GM21423 (cell line): ENCODE data around the gene WTAP.
"Not testable (repeated sequence)": the region's sequence is repeated elsewhere in the genome, so short reads cannot be mapped to it uniquely, and the experiment has no call there.

Source experiments
- ATAC-seq: cut with Tn5 transposase; IDR thresholded peaks from one replicate; pipeline ENCODE4 v1.9.1; 2021; ENCODE audit warnings: mild to moderate bottlenecking, moderate library complexity; ENCODE audit not compliant: unreplicated experiment

WTAP gene

DNA sequence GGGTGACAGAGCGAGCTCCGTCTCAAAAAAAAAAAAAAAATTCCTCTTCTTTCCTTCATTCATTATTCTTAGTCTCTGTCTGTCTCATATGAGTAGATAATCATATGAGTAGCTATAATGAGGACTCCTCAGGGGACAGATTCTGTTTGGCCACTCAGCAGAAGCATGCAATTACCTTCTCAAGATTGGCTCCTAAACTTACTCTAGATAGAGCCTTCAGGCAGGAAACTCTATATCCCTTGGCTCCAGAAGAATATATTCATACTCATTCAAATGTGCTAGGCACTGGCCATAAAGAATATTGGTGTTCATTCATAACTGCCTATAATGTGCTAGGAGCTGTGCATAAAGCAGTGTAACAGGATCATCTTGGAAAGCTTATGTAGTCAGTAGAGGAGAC, 32.3 kb downstream of the WTAP start:
- ATAC-seq = no peak

DNA sequence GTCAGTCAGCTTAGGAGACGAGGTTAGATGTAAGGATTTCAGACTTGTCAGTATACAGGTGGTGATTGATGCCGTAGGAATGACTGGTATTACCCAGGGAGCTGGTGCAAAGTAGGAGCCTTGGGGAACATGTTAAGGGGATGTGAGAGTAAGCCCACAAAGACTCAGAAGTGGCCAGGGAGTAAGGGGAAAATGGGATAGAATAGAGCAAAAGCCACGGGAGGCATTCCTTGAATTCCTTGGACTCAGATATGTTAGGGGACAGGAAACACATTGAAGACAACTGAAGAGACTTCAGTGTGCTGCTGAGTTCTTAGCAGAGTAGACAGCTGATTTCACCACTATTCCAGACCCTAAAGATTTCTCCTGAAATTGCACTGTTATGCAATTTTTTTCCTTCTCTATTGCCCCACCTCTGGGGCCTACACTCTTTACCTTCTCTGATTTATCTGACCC, 33.3 kb downstream of the WTAP start:
- no peak for ATAC-seq

DNA sequence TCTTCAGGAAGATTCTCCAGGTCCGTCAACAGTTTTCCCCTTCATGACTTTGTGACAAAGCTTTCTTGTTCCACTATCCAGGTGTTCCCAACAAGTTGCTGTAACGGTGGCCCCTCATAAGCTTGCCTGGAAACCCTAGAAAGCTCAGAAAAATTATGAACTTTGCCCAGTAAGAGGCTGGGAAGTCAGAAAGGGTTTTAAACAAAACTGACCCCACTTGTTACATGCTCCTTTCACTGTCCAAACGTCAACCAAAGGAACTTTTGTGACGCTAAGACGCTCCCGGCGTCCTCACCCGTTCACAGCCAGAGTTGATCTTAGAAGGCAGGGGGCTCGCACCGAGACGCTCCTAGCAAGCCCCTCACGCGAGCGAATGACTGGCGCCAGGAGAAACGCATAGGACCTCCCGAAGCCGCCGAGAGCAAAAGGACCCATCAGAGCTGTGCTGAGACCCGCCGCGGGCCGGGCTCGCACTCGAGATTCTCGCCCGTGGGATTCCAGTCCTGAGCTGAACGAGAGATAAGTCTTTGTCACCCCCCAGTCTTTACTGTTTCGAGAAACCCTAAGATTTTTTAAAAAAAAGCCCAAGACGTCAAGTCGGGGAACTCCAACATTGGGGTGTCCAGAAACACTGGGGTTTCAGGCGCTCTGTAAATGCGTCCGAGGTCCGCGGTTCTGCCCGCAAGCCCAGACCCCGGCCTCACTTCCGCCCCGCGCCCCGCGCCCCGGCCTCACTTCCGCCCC, 34.0 kb downstream of the WTAP start:
- ATAC-seq = peak; percentile 1

DNA sequence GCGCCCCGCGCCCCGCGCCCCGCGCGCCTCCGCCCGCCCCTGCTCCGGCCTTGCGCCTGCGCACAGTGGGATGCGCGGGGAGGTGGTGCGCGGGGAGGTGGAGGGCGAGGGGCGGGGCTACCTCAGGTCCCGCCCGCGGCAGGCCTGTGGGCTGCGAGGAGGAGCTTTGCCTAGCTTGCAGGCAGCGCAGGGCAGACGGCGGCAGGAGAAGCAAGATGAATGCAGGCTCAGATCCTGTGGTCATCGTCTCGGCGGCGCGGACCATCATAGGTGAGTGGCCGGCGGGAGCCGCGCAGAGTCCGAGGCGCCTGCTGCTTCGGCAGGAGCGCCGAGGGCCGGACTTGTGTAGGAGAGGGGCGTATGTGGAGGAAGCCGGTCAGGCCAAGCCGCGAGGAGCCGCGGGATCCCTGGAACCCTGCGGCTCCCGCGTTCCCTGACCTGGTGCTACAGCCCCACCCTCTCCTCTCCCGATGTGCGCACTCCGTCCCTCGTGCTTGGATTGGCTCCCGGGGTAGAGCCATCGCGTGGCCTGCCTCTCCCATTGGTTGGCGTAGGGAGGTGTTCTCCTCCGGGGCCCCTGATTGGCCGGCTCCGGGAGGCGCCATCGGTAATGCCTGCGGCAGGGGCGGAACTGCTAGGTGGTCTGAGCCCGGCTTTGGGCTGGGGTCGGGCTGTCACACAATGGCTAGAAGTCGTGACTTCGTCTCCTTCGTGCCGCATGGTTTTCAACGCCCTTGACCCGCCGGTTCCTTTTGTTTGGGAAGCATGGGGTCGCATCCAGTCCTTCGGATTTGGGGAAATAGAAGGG, 34.8 kb downstream of the WTAP start, which contains the start of gene ACAT2:
Gene ACAT2 (plus strand): TSS at position 173 of the 808 bp plus-strand sequence. CDS start 43 bp downstream, at position 216.
- peak; percentile 97 for ATAC-seq

DNA sequence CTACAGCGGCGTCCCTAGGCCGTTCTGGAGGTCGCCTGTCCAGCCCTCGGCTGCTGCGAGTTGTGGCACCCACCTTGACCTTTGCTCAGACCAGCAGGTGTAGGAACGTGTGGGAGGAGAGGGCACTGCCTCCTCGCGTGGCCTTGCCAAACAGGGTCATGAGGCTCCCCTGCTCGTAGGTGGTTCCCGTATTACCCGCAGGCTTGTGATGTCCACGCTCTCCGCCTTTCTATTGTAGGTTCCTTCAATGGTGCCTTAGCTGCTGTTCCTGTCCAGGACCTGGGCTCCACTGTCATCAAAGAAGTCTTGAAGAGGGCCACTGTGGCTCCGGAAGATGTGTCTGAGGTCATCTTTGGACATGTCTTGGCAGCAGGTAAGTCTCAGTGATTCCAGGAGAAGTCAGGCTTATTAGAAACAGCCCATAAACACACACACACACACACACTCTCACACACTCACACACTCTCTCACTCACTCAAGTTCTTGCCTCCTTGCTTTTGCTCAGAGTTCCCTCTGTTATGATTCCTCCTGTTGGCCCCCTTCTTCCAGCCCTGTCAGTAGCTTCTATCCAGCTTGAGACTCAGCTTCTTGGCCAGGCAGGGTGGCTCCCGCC, 35.5 kb downstream of the WTAP start:
- ATAC-seq = peak; percentile 8

DNA sequence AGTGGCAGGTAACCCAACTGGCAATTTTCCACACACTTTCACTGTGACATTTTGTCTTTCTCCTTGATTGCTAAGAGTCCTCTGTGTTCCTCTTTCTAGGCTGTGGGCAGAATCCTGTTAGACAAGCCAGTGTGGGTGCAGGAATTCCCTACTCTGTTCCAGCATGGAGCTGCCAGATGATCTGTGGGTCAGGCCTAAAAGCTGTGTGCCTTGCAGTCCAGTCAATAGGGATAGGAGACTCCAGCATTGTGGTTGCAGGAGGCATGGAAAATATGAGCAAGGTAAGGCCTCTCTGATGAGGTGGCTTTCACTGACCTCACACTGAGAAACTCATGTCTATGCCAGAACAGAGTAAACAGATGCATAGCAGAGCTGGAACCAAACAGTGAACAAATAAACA, 39.6 kb downstream of the WTAP start:
- ATAC-seq = no peak

DNA sequence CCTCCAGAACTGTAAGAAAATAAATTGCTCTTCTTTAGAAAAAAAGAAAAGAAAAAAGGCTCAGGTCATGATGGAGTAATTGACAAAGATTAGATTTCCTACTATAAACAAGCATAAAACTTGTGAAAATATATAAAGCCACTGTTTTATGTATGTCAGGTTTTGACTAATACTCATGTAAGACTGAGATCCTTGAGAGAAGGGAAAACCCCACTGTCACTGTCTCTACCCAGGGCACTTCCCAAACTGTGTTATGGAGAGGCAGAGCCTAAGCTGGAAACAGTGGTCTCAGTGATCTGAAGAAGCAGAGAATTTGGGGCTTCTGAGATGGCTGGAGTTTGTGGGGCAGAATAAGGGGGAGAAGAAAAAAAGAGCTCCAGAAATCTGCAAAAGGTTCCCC, 42.2 kb downstream of the WTAP start:
- no peak for ATAC-seq

DNA sequence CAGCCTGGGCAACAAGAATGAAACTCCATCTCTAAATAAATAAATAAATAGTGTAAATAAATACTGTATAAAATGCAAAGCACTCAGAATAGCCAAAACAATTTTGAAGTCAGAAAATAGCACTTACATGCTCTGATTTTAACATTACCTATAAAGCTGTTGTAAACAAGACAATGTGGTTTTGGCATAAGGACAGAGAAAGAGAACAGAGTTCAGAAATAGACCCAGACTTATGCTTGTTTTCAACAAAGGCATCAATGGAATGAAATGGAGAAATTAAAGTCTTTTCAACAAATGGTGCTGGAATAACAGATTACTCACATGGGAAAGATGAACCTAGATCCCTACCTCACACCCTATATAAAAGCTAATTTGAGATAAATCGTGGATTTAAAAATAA, 44.9 kb downstream of the WTAP start:
- ATAC-seq = no peak

DNA sequence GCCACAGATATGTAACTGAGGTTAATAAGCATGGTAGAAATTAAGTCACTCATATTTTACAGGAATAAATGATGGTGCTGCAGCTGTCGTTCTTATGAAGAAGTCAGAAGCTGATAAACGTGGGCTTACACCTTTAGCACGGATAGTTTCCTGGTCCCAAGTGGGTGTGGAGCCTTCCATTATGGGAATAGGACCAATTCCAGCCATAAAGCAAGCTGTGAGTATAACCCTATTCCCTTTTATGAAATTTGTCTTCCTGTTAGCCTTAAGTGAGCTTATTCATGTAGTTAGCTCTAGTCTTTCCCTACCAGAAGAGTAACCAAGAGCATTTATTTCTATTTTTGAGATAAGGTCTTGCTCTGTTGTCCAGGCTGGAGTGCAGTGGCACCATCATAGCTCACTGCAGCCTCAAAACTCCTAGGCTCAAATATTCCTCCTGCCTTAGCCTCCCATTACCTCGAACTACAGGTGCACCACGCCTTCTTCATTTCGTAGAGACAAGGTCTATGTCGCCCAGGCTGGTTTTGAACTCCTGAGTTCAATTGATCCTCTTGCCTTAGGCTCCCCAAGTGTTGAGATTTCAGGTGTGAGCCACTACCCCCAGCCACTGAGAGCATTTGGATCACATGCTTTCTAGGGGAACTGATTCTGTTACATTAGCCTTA, 50.1 kb downstream of the WTAP start:
- ATAC-seq = no peak

DNA sequence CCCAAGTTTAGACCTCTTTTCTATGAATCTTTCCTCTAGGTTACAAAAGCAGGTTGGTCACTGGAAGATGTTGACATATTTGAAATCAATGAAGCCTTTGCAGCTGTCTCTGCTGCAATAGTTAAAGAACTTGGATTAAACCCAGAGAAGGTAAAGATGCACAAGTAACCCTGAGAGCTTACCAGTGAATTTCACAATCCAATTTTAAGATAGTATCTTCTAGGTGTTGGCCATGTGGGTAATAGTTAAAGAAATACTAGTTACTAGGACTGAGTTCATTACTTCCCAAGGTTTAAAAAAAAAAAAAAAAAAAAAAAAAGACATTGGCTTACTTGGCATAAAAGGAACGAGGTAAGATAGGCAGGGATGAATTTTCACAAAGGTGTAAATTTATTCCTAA, 50.8 kb downstream of the WTAP start:
- no peak for ATAC-seq

DNA sequence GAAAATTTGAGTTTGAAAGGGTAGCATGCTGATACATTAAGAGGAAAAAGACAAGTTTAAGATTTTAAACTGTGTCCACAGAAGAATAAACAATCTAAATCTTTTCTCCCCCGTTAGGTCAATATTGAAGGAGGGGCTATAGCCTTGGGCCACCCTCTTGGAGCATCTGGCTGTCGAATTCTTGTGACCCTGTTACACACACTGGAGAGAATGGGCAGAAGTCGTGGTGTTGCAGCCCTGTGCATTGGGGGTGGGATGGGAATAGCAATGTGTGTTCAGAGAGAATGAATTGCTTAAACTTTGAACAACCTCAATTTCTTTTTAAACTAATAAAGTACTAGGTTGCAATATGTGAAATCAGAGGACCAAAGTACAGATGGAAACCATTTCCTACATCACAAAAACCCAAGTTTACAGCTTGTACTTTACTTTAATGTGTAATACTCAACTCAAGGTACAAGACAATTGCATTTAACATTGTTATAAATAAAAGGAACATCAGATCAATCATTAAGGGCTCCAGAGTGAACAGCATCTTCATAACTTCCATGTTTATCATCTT, 51.3 kb downstream of the WTAP start:
- no peak for ATAC-seq

DNA sequence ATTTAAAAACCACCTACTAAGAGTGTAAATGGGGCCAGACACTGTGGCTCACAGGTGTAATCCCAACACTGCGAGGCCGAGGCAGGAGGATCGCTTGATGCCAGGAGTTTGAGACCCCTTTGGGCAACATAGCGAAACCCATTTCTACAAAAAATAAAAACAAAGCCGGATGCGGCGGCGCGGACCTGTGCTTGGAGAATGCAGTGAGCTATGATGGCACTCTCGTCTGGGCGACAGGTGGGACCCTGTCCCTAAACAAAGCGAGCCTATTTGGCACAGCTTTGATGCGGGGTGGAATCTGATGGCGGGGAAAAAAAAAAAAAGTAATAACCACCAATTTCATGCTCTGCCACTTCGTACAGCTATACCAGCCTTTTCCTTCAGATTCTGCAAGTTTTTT, 61.0 kb downstream of the WTAP start:
- ATAC-seq = no peak

DNA sequence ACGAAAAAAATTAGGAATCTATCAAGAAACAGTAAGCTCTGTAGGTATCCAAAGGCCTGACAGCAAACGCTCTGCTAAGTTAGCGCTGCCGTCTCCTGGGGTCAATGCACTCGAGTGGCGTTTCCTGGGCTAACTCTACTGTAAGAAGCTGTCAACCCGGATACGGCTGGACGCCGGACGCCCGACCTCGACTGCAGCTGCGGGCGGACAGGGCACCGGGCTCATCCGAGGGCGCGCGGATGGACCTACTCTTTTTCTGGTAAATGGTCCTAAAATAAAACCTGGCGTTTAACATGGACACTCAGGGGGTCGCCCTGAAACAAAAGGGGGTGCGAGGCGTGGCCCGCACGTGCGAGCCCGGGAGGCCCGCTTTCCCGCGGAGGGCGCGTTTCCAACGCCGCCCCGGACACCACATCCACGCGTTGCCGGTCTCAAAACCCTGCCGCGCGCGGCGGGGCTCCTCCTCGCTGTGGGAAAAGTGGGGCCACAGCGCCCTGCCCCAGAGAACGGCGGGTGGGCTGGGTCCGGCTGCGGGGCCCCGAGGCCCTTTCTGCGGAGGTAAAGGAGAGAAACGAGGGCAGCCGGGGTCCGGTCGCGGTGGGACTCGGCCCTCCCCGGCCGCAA, 61.6 kb downstream of the WTAP start:
- ATAC-seq = peak; percentile 19

DNA sequence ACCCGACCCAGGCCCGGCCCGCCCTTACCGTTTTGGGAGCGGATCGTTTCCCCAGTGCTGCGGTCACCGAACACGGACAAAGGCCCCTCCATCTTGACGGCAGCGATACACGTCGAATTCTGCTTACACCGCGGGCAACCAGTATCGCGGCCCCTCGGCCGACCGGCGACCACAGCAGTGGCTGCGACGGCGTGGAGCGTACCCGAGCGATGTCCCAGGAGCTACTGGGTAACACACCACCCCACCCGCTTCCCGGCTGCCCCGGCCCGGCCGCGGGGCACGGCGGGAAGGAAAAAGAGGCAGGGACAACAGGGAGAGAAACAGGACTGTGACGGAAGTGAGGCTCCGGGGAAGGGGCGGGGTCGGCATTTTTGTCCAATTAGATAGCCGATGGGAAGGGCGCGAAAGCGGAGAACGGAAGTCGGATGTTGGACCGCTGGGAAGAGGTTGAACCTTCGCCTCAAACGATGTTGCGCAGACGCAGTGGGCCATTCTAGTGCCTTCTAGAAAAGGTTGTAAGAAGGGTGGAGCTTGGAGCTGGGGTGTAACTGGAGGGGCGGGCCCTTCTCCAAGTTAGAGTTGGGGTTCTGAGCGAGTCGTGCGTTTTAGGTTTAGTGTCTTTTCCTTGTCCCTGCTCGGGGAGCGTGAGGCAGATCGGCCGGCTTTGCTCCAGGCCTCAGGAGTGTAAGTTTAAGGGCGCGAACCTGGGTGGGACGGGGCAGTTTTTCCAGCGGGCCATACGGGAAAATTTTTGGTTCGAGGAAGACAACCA, 62.3 kb downstream of the WTAP start, which contains the start of gene TCP1:
Gene TCP1 (minus strand): TSS at position 226 of the 772 bp plus-strand sequence. CDS start 134 bp downstream, at position 92.
- peak; percentile 62 for ATAC-seq

DNA sequence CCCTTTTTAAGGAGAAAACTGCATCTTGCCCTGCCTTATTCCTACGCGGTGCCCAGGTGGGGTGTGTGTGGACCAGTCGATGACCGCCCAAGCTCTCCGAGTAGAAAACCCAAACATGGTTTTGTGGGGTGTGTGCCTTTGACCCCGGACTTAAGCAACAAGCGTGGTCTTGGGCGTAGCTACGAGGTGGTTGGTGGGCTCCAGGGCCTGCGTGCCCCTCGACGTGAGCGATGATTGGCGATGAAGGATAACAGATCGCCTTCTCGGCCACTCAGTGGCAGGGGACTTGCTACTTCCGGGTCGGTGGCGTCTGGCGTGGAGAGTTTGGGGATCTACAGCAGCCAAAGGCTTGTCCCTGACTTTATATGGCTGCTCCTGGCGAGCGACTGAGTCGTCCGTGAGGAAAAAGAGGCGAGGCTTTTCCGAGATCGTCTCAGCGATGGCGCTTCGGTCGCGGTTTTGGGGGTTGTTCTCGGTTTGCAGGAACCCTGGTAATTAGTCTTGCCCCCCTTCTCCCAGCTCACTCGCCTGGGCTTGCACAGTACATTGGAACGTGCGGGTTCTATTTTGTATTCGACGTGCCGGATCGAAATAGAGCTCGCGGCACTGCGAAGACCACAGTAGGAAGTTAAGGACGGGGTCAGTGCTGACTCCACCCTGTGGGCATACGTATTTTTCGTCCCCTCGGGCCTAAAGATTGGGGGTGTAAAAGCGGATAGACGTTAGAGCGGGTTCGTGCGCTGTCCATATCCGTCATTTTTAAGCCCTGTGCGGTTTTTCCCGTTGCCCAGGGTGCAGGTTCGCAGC, 63.0 kb downstream of the WTAP start, which contains the start of gene MRPL18:
Gene MRPL18 (plus strand): TSS at position 319 of the 807 bp plus-strand sequence. CDS start 121 bp downstream, at position 440.
- ATAC-seq = peak; percentile 79

DNA sequence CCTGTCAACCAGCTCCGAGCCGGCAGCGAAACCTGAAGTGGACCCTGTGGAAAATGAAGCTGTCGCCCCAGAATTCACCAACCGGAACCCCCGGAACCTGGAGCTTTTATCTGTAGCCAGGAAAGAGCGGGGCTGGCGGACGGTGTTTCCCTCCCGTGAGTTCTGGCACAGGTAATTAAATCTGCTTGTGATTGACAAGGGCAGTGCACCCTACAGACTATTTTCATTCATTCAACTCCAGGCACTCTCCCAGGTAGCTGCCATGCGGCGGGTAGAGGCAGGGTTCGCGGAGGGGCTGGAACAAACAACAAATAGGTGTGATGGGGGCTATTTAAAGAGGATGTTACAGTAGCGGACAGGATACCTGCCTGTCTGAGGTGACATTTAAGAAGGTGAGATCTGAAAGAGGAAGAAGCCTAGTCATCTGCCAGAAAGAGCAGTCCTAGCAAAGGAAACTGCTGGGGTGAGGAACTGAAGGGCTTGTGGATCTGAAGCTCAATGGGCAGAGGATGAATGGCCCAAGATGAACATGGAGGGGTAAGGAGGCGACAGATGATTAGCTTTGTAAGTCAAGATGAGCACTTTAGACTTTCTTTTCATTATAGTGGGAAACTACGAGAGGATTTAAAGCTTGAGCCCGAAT, 63.8 kb downstream of the WTAP start:
- ATAC-seq = no peak

DNA sequence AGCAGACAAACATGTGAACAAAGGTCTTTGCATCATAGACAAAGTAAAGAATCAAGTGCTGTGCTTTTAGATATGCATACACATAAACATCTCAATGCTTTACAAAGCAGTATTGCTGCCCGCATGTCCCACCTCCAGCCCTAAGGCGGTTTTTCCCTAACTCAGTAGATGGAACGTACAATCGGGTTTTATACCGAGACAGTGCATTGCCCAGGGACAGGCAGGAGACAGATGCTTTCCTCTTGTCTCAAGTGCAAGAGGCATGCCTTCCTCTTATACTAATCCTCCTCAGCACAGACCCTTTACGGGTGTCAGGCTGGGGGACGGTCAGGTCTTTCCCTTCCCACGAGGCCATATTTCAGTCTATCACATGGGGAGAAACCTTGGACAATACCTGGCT, 67.7 kb downstream of the WTAP start:
- ATAC-seq = not testable (repeated sequence)

DNA sequence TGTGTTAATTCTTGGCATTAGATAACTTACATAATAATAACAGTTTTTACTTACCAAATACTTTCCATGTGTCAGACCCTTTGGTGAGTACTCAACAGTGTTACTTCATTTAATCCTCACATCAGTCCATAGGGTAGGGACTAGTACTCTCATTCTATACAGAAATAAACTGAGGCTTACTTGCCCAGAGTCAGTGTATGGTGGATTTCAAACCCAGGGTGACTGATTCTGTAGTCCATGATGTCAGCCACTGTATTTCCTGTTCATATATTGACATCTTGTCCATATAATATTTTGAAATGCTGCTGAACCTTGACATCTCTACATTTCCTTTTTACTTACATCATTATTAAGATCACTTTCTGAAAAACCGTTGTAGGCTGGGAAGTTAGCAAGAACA, 70.2 kb downstream of the WTAP start:
- ATAC-seq = no peak
